Activated naive CD8-positive, alpha-beta T cell treated with anti-CD3 and anti-CD28 coated beads, Interleukin-2, amount 10 ng/mL, durations not matched to agents 7 days and 5 days (primary cell): ENCODE measurements around the gene FLOT2. TPM values are rescaled to one million over a fixed set of nuclear protein-coding genes. Genes with fewer than 3 reads are reported as not detected.

Experiments
- ATAC-seq: fragments of 150-1000 bp; cut with Tn5 transposase; one replicate; pipeline ENCODE4 v1.10.0; 2021; ENCODE audit warnings: low read depth, moderate library complexity
- POLR2A ChIA-PET: fragments of 350-600 bp; sonication (Branson Sonifier 250); formaldehyde crosslinking; loops from one replicate; lab custom pipeline; 2021; ENCODE audit warnings: antibody characterized with exemption; lab: Charles Lee
- DNase-seq: peaks from one replicate; pipeline ENCODE4 v3.0.0; 2021
- H3K27ac Mint-ChIP-seq: one replicate; pipeline ENCODE4 v1.8.0; 2022; ENCODE audit warnings: mild to moderate bottlenecking, mixed read lengths
- H3K27me3 Mint-ChIP-seq: one replicate; pipeline ENCODE4 v1.8.0; 2022; ENCODE audit warnings: mild to moderate bottlenecking, moderate library complexity, mixed read lengths
- H3K36me3 Mint-ChIP-seq: one replicate; pipeline ENCODE4 v1.8.0; 2021; ENCODE audit warnings: mild to moderate bottlenecking, mixed read lengths
- H3K4me1 Mint-ChIP-seq: one replicate; pipeline ENCODE4 v1.8.0; 2021; ENCODE audit warnings: mixed read lengths
- H3K4me3 Mint-ChIP-seq: one replicate; pipeline ENCODE4 v1.8.0; 2022; ENCODE audit warnings: mild to moderate bottlenecking, moderate library complexity, mixed read lengths
- H3K9me3 Mint-ChIP-seq: one replicate; pipeline ENCODE4 v1.8.0; 2021; ENCODE audit warnings: mixed read lengths
- total RNA-seq, 2 experiments: library from RNA; stranded (reverse); gene quantifications; one replicate each; pipeline ENCODE4 v1.2.3, GENCODE V29; 2021

Gene FLOT2
- total RNA-seq, 2 experiments from 2014 or later, result 195 to 216 TPM

DNA sequence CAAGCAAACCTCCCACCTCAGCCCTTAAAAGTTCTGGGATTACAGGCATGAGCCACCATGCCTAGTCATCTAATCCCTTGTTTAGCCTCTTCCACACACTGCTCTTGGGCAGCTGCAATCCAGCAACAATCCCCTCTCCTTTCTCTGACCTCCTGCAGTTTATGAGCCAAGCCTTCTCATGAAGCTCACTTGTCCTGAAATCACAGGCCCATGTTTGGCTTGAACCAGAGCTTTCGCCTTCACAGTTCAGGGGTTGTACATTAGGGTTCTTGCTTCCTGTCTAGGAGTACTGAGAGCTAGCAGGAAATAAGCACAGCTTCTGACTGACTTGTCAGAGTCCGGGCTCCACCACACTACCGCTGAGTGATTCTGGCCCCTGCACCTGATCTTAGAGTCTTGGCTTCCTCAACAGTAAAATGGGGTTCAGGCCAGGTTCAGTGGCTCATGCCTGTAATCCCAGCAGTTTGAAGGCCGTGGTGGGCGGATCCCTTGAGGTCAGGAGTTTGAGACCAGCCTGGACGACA lies 26.4 kb downstream of the FLOT2 start:
- Mint-ChIP-seq H3K9me3 (no peaks in the 10 kb centered on the region), H3K4me1 (peaks cover 10% of the 10 kb centered on the region), H3K4me3 (peak overlapping the region; percentile 80), H3K27ac (peak overlapping the region; percentile 100), H3K27me3 (no peaks in the 10 kb centered on the region), H3K36me3 (peaks cover 2% of the 10 kb centered on the region)
- ATAC-seq (peak; percentile 100), DNase-seq (peak; percentile 58)
- POLR2A ChIA-PET, result interaction anchor here (0.5 to 2.2 kb wide), 15 partner anchors 10 to 1909 kb away, joined by 3 to 28 read pairs (median 4); partner anchors contain the start of genes DHRS13, FAM222B, FLOT2 and PHF12

DNA sequence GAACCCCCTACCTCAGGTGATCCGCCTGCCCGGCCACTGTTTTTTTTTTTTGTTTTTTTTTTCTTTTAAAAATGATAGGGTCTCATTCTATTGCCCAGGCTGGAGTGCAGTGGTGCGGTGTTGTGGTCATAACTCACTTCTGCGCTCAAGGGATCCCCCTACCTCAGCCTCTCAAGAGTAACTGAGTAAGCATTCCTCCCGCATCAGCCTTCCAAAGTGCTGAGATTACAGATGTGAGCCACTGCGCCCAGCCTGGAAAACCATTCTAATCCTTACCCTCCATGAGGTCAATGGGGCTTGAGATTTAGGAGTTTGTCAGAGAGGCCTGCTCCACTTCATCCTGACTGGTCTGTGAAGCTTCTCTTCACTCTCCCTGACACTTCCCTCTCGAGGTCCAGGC lies 30.3 kb downstream of the FLOT2 start:
- no peaks in the 10 kb centered on the region for H3K9me3 Mint-ChIP-seq
- H3K36me3 Mint-ChIP-seq, result peaks cover 2% of the 10 kb centered on the region
- ATAC-seq (no peak), DNase-seq (no peak)
- POLR2A ChIA-PET, result no interaction called here
- no peak overlapping the region for H3K4me3 Mint-ChIP-seq
- H3K27me3 Mint-ChIP-seq, result no peaks in the 10 kb centered on the region
- peaks cover 9% of the 10 kb centered on the region for H3K4me1 Mint-ChIP-seq
- H3K27ac Mint-ChIP-seq, result no peak overlapping the region

DNA sequence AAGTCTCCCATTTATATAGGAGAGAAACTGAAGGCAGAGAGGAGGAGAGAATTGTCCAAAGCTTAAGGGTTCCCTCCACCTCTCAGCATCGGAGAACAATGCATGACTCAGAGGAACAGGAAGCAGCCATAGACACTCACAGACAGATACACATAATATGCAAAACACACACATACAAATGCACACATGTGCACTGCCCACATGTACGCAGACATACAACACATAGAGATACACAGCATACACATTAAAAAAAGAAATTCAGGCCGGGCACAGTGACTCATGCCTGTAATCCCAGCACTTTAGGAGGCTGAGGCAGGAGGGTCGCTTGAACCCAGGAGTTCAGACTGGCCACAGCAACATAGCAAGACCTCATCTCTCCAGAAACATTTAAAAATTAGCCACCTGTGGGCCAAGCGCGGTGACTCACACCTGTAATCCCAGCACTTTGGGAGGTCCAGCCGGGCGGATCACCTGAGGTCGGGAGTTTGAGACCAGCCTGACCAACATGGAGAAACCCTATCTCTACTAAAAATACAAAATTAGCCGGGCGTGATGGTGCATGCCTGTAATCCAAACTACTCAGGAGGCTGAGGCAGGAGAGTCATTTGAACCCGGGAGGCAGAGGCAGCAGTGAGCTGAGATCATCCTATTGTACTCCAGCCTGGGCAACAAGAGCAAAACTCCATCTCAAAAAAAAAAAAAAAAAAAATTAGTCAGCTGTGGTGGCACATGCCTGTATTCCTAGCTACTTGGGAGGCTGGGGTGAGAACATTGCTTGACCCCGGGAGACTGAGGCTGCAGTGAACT lies 31.4 kb downstream of the FLOT2 start:
- DNase-seq (no peak), ATAC-seq (no peak)
- Mint-ChIP-seq H3K27ac (peak overlapping the region; percentile 28), H3K4me3 (no peak overlapping the region), H3K27me3 (no peaks in the 10 kb centered on the region), H3K36me3 (peaks cover 3% of the 10 kb centered on the region), H3K4me1 (peaks cover 6% of the 10 kb centered on the region), H3K9me3 (no peaks in the 10 kb centered on the region)
- POLR2A ChIA-PET, result interaction anchor here (0.6 kb wide), 1 partner anchor 26 kb away, joined by 3 read pairs; no protein-coding TSS in a partner anchor

GRCh38 chr17:28864991-28865849 lies 32.3 kb downstream of the FLOT2 start:
- POLR2A ChIA-PET, result interaction anchor here (0.6 kb wide), 2 partner anchors 27 to 86 kb away, joined by 3 read pairs; partner anchors contain the start of gene PHF12
- H3K4me3 Mint-ChIP-seq, result no peak overlapping the region
- H3K27me3 Mint-ChIP-seq, result no peaks in the 10 kb centered on the region
- DNase-seq (no peak), ATAC-seq (no peak)
- no peak overlapping the region for H3K27ac Mint-ChIP-seq
- peaks cover 4% of the 10 kb centered on the region for H3K36me3 Mint-ChIP-seq
- H3K4me1 Mint-ChIP-seq, result peaks cover 3% of the 10 kb centered on the region
- no peaks in the 10 kb centered on the region for H3K9me3 Mint-ChIP-seq

DNA sequence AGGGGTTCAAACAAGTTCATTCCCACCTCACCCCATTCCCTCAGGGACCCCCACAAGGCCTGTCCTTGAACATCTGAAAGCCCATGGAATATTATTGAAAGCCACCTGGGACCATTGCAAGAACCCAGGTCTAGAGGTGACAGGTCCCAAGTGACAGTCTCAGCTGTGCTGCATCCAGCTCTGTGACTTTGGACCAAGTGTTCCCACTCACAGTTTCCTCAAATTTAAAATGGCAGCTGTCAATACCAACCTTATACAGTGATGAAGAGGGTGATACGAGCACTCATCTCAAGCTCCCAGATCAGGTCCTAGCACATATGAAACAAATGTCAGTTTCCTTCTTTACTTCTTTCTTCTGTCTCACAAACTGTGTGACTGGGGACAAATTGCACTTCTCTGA lies 33.6 kb downstream of the FLOT2 start:
- DNase-seq (no peak), ATAC-seq (no peak)
- Mint-ChIP-seq H3K36me3 (peaks cover 4% of the 10 kb centered on the region), H3K27ac (no peak overlapping the region), H3K4me3 (no peak overlapping the region), H3K4me1 (peaks cover 3% of the 10 kb centered on the region), H3K27me3 (no peaks in the 10 kb centered on the region), H3K9me3 (no peaks in the 10 kb centered on the region)
- POLR2A ChIA-PET, result no interaction called here

DNA sequence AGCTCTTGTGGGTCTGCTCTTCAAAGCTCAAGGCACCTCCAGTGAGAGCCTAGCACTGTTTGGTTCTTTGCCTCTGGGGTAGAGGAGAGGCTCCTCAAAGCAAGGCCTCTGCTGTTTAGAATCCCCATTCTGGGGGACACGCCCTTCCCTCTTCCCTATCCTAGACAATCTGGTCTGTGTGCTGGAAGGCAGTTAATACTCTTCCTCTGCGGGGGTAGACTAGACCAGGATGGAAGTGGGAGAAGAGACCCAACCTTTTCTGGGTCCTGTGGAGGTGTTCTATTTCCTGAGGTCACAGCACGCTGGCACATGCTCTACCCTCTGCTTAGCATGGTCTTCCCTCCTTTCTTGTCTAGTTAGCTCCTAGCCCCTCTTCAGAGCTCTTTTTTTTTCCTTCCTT lies 35.0 kb downstream of the FLOT2 start:
- no peak for ATAC-seq
- Mint-ChIP-seq H3K4me1 (peaks cover 5% of the 10 kb centered on the region), H3K9me3 (no peaks in the 10 kb centered on the region), H3K27ac (no peak overlapping the region), H3K27me3 (no peaks in the 10 kb centered on the region), H3K36me3 (peaks cover 8% of the 10 kb centered on the region), H3K4me3 (no peak overlapping the region)
- POLR2A ChIA-PET, result no interaction called here
- no peak for DNase-seq

DNA sequence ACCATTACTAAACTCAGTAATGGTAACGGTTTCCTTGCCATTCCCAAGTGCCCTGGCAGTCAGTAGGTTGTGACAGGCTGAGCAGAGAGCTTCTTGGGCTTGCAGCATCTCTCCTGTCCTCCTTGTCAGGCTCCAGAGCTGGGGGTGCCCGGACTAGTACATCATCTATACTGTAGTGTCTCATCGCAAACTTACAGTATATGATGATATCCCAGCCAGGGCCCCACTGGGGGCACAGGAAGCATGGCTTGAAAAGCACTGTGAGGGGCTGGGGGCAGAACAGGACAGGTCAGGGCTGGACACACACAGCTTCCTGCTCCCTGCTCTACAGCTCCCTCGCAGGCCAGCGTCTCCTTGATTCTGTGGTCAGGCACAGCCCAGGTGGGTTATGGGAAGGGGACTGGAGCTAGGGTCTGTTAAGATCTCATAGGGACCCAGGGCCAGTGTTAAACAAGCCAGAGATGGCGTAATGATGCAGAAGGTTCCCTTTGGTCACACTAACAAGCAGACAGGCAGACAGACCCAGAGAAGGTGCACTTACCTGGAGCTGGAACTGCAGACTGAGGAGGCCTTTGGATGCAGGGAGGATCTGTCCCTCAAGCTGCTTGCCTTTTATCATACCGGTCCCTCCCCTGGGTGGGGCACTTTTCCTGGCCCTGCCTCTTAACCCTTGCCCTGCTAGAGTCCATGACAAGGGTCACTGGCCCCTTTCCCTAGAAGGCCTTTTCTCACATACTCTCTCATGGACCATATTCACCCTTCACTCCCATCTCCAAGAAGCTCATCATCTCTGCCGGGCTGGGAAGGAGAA lies 35.9 kb downstream of the FLOT2 start:
- no peak for ATAC-seq
- H3K9me3 Mint-ChIP-seq, result no peaks in the 10 kb centered on the region
- H3K27me3 Mint-ChIP-seq, result no peaks in the 10 kb centered on the region
- H3K27ac Mint-ChIP-seq, result no peak overlapping the region
- DNase-seq, result no peak
- POLR2A ChIA-PET, result interaction anchor here (1.5 kb wide), 1 partner anchor 10 kb away, joined by 4 read pairs; no protein-coding TSS in a partner anchor
- H3K4me1 Mint-ChIP-seq, result peaks cover 5% of the 10 kb centered on the region
- H3K36me3 Mint-ChIP-seq, result peaks cover 8% of the 10 kb centered on the region
- no peak overlapping the region for H3K4me3 Mint-ChIP-seq

DNA sequence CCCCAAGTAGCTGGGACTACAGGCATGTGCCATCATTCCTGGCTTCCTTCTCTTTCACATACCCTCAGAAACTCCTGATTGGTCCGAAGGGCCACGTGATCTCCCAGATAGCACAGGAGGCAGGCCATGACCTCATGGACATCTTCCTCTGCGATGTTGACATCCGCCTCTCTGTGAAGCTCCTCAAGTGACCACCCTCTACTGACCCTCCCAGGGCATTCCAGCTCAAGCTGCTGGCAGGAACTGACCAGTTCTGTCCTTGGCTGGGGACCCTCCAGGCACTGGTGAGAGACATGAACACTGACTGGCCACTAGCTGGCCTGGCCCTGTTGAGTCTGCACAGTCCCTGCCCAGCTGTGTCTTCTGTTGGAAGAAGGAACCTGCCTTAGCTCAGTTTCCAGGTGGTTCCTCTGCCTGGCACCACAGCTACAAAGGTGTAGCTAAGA lies 37.1 kb downstream of the FLOT2 start:
- Mint-ChIP-seq H3K4me1 (peaks cover 8% of the 10 kb centered on the region), H3K4me3 (no peak overlapping the region), H3K27ac (no peak overlapping the region), H3K36me3 (peaks cover 11% of the 10 kb centered on the region), H3K9me3 (no peaks in the 10 kb centered on the region), H3K27me3 (no peaks in the 10 kb centered on the region)
- no peak for DNase-seq
- POLR2A ChIA-PET, result interaction anchor here (1.5 kb wide), 1 partner anchor 11 kb away, joined by 4 read pairs; no protein-coding TSS in a partner anchor
- no peak for ATAC-seq

- no peaks in the 10 kb centered on the region for H3K27me3 Mint-ChIP-seq
- ATAC-seq, result no peak
- POLR2A ChIA-PET, result interaction anchor here (0.6 to 2.0 kb wide), 3 partner anchors 12 to 139 kb away, joined by 3 to 4 read pairs (median 4); partner anchors contain the start of gene RPL23A
Measured at GRCh38 chr17:28858801-28859355, 38.7 kb downstream of the FLOT2 start.

GRCh38 chr17:28857905-28858800 lies 39.4 kb downstream of the FLOT2 start:
- H3K27ac Mint-ChIP-seq, result no peak overlapping the region
- POLR2A ChIA-PET, result interaction anchor here (0.6 to 2.0 kb wide), 3 partner anchors 13 to 138 kb away, joined by 3 to 4 read pairs (median 4); partner anchors contain the start of gene RPL23A
- H3K4me1 Mint-ChIP-seq, result peaks cover 14% of the 10 kb centered on the region
- no peak overlapping the region for H3K4me3 Mint-ChIP-seq
- no peaks in the 10 kb centered on the region for H3K9me3 Mint-ChIP-seq
- no peak for DNase-seq
- peaks cover 11% of the 10 kb centered on the region for H3K36me3 Mint-ChIP-seq
- ATAC-seq, result no peak
- no peaks in the 10 kb centered on the region for H3K27me3 Mint-ChIP-seq

More at GRCh38 chr17:28858801-28859355, 38.7 kb downstream of the FLOT2 start:
- H3K4me1 Mint-ChIP-seq, result peaks cover 14% of the 10 kb centered on the region
- H3K27ac Mint-ChIP-seq, result no peak overlapping the region
- DNase-seq, result no peak
- H3K4me3 Mint-ChIP-seq, result no peak overlapping the region
- peaks cover 11% of the 10 kb centered on the region for H3K36me3 Mint-ChIP-seq
- no peaks in the 10 kb centered on the region for H3K9me3 Mint-ChIP-seq

GRCh38 chr17:28856028-28856574 lies 41.4 kb downstream of the FLOT2 start:
- ATAC-seq (no peak), DNase-seq (no peak)
- Mint-ChIP-seq H3K36me3 (peaks cover 10% of the 10 kb centered on the region), H3K4me3 (peak overlapping the region; percentile 92), H3K4me1 (peaks cover 14% of the 10 kb centered on the region), H3K27me3 (no peaks in the 10 kb centered on the region), H3K9me3 (no peaks in the 10 kb centered on the region), H3K27ac (peak overlapping the region; percentile 6)
- POLR2A ChIA-PET, result interaction anchor here (0.7 to 1.0 kb wide), 6 partner anchors 12 to 129 kb away, joined by 3 to 4 read pairs (median 4); partner anchors contain the start of gene FLOT2
